ENCODE measurements around the gene CCDC91. TPM values are rescaled to one million over a fixed set of nuclear protein-coding genes. Genes with fewer than 3 reads are reported as not detected.

CCDC91 gene
- total RNA-seq, 1 donor from 2014 or later, result 76.6 TPM

DNA sequence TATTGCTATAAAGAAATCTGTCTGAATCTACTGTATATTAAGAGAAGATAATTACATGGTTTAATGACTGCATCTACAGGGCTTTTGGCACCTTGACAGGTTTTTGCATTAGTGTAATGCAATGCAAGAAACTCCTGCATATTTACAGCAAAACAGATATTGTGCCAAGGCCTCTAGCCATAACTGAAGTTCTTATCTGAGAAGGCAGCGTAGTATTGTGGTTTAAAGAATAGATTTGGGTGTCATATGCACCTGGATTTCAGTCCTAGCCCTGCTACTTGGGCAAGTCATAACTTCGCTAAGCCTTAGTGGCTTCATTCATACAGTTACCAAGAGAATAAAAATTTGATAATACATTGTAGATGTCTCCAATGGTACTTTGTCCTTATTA lies 350.1 kb downstream of the CCDC91 start:
- Histone ChIP-seq H3K36me3 (no peaks in the 10 kb centered on the region), H3K9me3 (no peaks in the 10 kb centered on the region), H3K27me3 (no peaks in the 10 kb centered on the region), H3K27ac (no peak overlapping the region), H3K4me1 (peaks cover 11% of the 10 kb centered on the region), H3K4me3 (no peak overlapping the region)
- DNase-seq (ENCODE audit: extremely low spot score in 2 of 2), result no peak
- intact Hi-C loops (cut with DNase I), result no loop called here
- TF ChIP-seq POLR2AphosphoS5 (IDR thresholded peaks at IDR 0.05; ENCODE audit: insufficient read depth in 1 of 2, low read depth in 1 of 2) (no peak), POLR2A (IDR thresholded peaks at IDR 0.05) (no peak)
- TF ChIP-seq, protein P1, sequence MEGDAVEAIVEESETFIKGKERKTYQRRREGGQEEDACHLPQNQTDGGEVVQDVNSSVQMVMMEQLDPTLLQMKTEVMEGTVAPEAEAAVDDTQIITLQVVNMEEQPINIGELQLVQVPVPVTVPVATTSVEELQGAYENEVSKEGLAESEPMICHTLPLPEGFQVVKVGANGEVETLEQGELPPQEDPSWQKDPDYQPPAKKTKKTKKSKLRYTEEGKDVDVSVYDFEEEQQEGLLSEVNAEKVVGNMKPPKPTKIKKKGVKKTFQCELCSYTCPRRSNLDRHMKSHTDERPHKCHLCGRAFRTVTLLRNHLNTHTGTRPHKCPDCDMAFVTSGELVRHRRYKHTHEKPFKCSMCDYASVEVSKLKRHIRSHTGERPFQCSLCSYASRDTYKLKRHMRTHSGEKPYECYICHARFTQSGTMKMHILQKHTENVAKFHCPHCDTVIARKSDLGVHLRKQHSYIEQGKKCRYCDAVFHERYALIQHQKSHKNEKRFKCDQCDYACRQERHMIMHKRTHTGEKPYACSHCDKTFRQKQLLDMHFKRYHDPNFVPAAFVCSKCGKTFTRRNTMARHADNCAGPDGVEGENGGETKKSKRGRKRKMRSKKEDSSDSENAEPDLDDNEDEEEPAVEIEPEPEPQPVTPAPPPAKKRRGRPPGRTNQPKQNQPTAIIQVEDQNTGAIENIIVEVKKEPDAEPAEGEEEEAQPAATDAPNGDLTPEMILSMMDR (IDR thresholded peaks at IDR 0.05), result no peak

DNA sequence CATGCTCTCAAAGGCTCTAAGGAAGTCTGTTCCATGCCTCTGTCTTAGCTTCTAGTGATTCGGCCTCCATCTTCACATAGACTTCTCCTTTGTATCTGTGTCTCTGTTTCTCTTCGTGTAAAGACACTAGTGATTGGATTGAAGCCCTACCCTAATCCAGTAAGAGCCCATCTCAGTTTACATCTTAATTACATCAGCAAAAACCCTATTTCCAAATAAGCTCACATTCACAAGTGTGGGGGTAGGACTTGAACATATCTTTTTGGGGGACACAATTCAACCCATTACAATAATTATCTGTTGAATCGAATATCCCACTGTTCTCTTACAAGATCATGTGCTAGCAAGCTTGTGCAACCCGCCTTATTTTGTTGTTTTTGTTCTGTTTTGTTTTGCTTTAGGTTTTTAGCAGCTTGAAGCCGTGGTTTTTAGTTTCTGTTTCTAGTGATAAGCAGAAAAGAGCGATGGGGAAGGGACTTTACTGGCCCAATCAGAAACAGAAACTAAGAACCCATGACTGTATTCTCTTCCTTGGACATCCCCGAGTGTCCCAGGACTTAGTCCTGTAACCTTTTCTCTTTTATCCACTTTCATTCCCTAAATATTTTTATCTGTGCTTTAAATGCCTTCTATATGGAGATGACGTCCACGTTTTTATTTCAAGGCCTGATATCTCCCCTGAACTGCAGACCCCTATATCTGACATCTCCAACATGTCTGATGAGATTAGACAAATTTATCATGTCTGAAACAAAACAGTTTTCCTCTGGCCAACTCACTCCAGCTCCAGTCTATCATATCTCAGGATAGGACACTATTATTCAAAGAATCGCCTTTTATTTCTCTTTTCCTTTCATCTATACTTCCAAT lies 353.0 kb downstream of the CCDC91 start:
- intact Hi-C loops (cut with DNase I), result no loop called here
- Histone ChIP-seq H3K4me3 (no peak overlapping the region), H3K27ac (peak overlapping the region; percentile 1)

DNA sequence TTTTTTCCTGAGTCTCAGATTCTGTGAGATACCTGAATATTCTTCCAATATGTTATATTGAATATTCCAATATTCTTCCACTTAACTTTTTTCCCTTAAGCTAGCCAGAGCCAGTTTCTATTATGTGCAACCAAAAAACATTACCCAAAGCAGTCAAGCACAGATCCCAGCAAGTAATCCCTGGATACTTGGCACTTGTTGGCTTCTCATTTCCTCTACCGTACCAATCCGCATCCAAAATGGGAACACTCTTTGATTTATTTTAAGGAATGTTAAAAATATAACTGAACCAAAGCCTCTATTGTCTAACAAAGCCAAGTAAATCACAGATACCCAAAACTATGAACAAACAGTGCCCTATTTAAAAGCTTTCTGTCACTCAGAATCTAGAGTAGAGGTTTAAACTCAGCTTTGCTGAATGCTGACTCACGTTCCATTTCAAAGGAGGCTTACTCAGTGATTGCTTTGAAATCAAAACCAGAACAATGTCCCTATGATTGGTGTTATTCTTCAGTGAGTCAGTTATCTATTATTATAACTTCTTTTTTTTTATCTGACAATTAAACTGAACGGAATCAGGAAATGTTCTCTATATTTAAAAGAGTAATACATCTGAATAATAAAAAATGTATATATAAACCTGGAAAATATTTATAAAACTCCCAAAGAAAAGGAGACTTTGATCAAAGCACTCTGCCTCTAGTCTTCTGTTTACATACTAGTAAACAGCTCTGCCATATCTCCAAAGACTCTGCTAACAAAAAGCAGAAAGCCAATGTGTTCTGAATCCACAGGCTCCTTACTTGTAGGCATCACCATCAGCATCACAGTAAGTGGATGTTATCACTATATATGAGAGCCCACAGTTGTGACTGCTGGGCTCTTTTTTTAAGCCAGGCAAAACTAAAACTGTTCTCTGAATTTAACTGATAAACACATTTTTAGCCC lies 360.8 kb downstream of the CCDC91 start:
- Histone ChIP-seq H3K4me1 (peaks cover 12% of the 10 kb centered on the region), H3K9me3 (no peaks in the 10 kb centered on the region), H3K36me3 (no peaks in the 10 kb centered on the region), H3K27me3 (no peaks in the 10 kb centered on the region), H3K4me3 (no peak overlapping the region), H3K27ac (no peak overlapping the region)
- TF ChIP-seq, protein P1 (IDR thresholded peaks at IDR 0.05), result no peak
- TF ChIP-seq POLR2AphosphoS5 (IDR thresholded peaks at IDR 0.05; ENCODE audit: insufficient read depth in 1 of 2, low read depth in 1 of 2), result no peak
- TF ChIP-seq POLR2A (IDR thresholded peaks at IDR 0.05), result no peak
- no peak for DNase-seq (ENCODE audit: extremely low spot score in 2 of 2)
- intact Hi-C loops (cut with DNase I), result no loop called here

More for the DNA sequence above, 353.0 kb downstream of the CCDC91 start:
- no peaks in the 10 kb centered on the region for H3K36me3 ChIP-seq
- no peaks in the 10 kb centered on the region for H3K9me3 ChIP-seq
- H3K4me1 ChIP-seq, result peaks cover 11% of the 10 kb centered on the region
- TF ChIP-seq POLR2AphosphoS5 (IDR thresholded peaks at IDR 0.05; ENCODE audit: insufficient read depth in 1 of 2, low read depth in 1 of 2) (no peak), POLR2A (IDR thresholded peaks at IDR 0.05) (no peak)
- TF ChIP-seq, protein P1 (IDR thresholded peaks at IDR 0.05), result no peak
- no peaks in the 10 kb centered on the region for H3K27me3 ChIP-seq
- no peak for DNase-seq (ENCODE audit: extremely low spot score in 2 of 2)

DNA sequence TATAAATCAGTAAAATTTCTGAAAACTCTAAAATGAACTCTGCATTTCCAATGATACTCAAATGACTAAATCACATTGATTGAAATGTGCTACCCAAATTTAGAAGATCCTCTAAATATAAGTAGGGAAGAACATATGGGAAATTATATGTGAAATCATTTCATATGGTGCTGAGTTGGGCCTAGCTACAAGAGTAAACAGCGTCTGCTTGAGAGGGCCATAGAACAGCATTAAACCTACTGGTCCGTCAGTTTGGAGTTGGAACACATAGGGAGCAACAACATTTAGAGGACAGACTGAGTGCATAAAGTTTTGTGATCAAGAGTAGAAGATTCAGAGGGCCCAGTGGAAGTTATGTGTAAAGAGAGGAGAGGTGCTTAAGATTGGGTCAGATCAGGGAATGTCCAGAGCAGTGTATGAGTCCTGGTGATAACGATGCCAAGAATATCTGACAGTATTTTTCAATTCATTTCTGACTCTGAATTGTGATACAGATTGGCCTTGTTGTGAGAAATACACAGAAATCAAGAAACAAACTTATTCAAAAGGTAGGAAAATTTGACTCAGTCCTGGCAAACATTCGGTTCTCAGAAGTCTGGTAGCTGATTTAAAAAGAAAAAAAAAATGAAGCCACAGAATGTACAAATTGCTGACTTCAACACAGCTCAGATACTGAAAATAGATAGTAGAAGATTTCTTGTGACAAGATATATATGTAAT lies 362.2 kb downstream of the CCDC91 start:
- no peak for DNase-seq (ENCODE audit: extremely low spot score in 2 of 2)
- Histone ChIP-seq H3K36me3 (no peaks in the 10 kb centered on the region), H3K4me3 (no peak overlapping the region), H3K4me1 (peaks cover 12% of the 10 kb centered on the region), H3K9me3 (no peaks in the 10 kb centered on the region), H3K27me3 (no peaks in the 10 kb centered on the region), H3K27ac (no peak overlapping the region)
- TF ChIP-seq POLR2A (IDR thresholded peaks at IDR 0.05) (no peak), POLR2AphosphoS5 (IDR thresholded peaks at IDR 0.05; ENCODE audit: insufficient read depth in 1 of 2, low read depth in 1 of 2) (no peak)
- TF ChIP-seq, protein P1 (IDR thresholded peaks at IDR 0.05), result no peak
- intact Hi-C loops (cut with DNase I), result no loop called here

Data from vagina (tissue), 2 donors.